C4-2B (cell line): Measurements from ENCODE around the gene STAT5A.

Source experiments
- CTCF ChIP-seq: fragments of 450-650 bp; conservative IDR thresholded peaks from 2 replicates; pipeline ENCODE4 v1.5.1; 2017; ENCODE audit warnings: mild to moderate bottlenecking
- ZFX ChIP-seq: fragments of 450-650 bp; IDR thresholded peaks from 2 replicates; pipeline ENCODE4 v1.6.1; 2017

GRCh38 chr17:42342242-42343008 is 54.1 kb downstream of the STAT5A start:
- no peak for TF ChIP-seq CTCF
- TF ChIP-seq ZFX, result no peak
